Central memory CD8-positive, alpha-beta T cell (primary cell): ENCODE data around the gene ADCY9.

Experiments
- ATAC-seq: fragments of 150-1000 bp; cut with Tn5 transposase; replicated peaks from 2 replicates; pipeline ENCODE4 v1.10.0; 2022; ENCODE audit warnings: mild to moderate bottlenecking, moderate FRiP score, moderate number of reproducible peaks; ENCODE audit not compliant: poor library complexity, severe bottlenecking; ENCODE audit errors: extremely low read depth
- DNase-seq, 2 donors: peaks; one replicate each; pipeline ENCODE4 v3.0.0; 2021; ENCODE audit warnings: low spot score in 2 of 2
- H3K27ac Mint-ChIP-seq: one replicate; pipeline ENCODE4 v1.8.0; 2022; ENCODE audit warnings: low read depth, mild to moderate bottlenecking, moderate library complexity, mixed read lengths
- H3K27me3 Mint-ChIP-seq: one replicate; pipeline ENCODE4 v1.8.0; 2022; ENCODE audit warnings: mixed read lengths
- H3K36me3 Mint-ChIP-seq: one replicate; pipeline ENCODE4 v1.8.0; 2022; ENCODE audit warnings: mild to moderate bottlenecking, moderate library complexity, mixed read lengths; ENCODE audit not compliant: insufficient read depth
- H3K4me1 Mint-ChIP-seq: one replicate; pipeline ENCODE4 v1.8.0; 2022; ENCODE audit warnings: mixed read lengths
- H3K4me3 Mint-ChIP-seq: one replicate; pipeline ENCODE4 v1.8.0; 2022; ENCODE audit warnings: mild to moderate bottlenecking, moderate library complexity, mixed read lengths
- H3K9me3 Mint-ChIP-seq: one replicate; pipeline ENCODE4 v1.8.0; 2022; ENCODE audit warnings: mixed read lengths

The ADCY9 gene

GRCh38 chr16:4067262-4068001 lies 48.8 kb downstream of the ADCY9 start:
- Mint-ChIP-seq H3K9me3 (no peaks in the 10 kb centered on the region), H3K4me1 (peaks cover 13% of the 10 kb centered on the region), H3K27ac (no peak overlapping the region), H3K36me3 (peaks cover 4% of the 10 kb centered on the region), H3K4me3 (no peak overlapping the region), H3K27me3 (no peaks in the 10 kb centered on the region)
- ATAC-seq (no peak), DNase-seq (no peak)

GRCh38 chr16:4064950-4065352 lies 51.3 kb downstream of the ADCY9 start:
- peak in 1 of 2 donors; percentile 19 for DNase-seq

GRCh38 chr16:4062212-4062802 lies 53.9 kb downstream of the ADCY9 start:
- H3K4me3 Mint-ChIP-seq = no peak overlapping the region
- H3K27ac Mint-ChIP-seq = no peak overlapping the region
- peaks cover 4% of the 10 kb centered on the region for H3K36me3 Mint-ChIP-seq
- peaks cover 6% of the 10 kb centered on the region for H3K9me3 Mint-ChIP-seq
- no peak for ATAC-seq
- DNase-seq = no peak
- H3K4me1 Mint-ChIP-seq = peaks cover 46% of the 10 kb centered on the region
- H3K27me3 Mint-ChIP-seq = no peaks in the 10 kb centered on the region

More at GRCh38 chr16:4064950-4065352, 51.3 kb downstream of the ADCY9 start:
- peak overlapping the region; percentile 70 for H3K27ac Mint-ChIP-seq
- H3K27me3 Mint-ChIP-seq = no peaks in the 10 kb centered on the region
- peaks cover 4% of the 10 kb centered on the region for H3K36me3 Mint-ChIP-seq
- H3K4me3 Mint-ChIP-seq = peak overlapping the region; percentile 74
- peaks cover 25% of the 10 kb centered on the region for H3K4me1 Mint-ChIP-seq
- H3K9me3 Mint-ChIP-seq = peaks cover 6% of the 10 kb centered on the region
- peak; percentile 93 for ATAC-seq

GRCh38 chr16:4060823-4061222 lies 55.4 kb downstream of the ADCY9 start:
- Mint-ChIP-seq H3K36me3 (peaks cover 4% of the 10 kb centered on the region), H3K27me3 (no peaks in the 10 kb centered on the region), H3K4me3 (no peak overlapping the region), H3K4me1 (peaks cover 42% of the 10 kb centered on the region), H3K9me3 (peaks cover 6% of the 10 kb centered on the region), H3K27ac (peak overlapping the region; percentile 93)
- ATAC-seq (no peak), DNase-seq (no peak)

GRCh38 chr16:4060009-4060408 lies 56.2 kb downstream of the ADCY9 start:
- Mint-ChIP-seq H3K9me3 (peaks cover 6% of the 10 kb centered on the region), H3K27me3 (no peaks in the 10 kb centered on the region), H3K36me3 (peaks cover under 1% of the 10 kb centered on the region), H3K4me1 (peaks cover 38% of the 10 kb centered on the region), H3K4me3 (peak overlapping the region; percentile 57), H3K27ac (peak overlapping the region; percentile 93)
- ATAC-seq (peak; percentile 87), DNase-seq (peak in 1 of 2 donors; percentile 22)

- H3K36me3 Mint-ChIP-seq = no peaks in the 10 kb centered on the region
Measured at GRCh38 chr16:4058386-4058785, 57.9 kb downstream of the ADCY9 start.

GRCh38 chr16:4057439-4057877 lies 58.8 kb downstream of the ADCY9 start:
- no peak overlapping the region for H3K4me3 Mint-ChIP-seq
- no peaks in the 10 kb centered on the region for H3K27me3 Mint-ChIP-seq
- ATAC-seq = no peak
- H3K36me3 Mint-ChIP-seq = no peaks in the 10 kb centered on the region
- peaks cover 6% of the 10 kb centered on the region for H3K9me3 Mint-ChIP-seq
- DNase-seq = no peak
- peak overlapping the region; percentile 79 for H3K27ac Mint-ChIP-seq
- H3K4me1 Mint-ChIP-seq = peaks cover 49% of the 10 kb centered on the region

More at GRCh38 chr16:4058386-4058785, 57.9 kb downstream of the ADCY9 start:
- peaks cover 6% of the 10 kb centered on the region for H3K9me3 Mint-ChIP-seq
- no peaks in the 10 kb centered on the region for H3K27me3 Mint-ChIP-seq
- DNase-seq (no peak), ATAC-seq (no peak)
- no peak overlapping the region for H3K4me3 Mint-ChIP-seq
- peak overlapping the region; percentile 93 for H3K27ac Mint-ChIP-seq
- peaks cover 41% of the 10 kb centered on the region for H3K4me1 Mint-ChIP-seq

- ATAC-seq (no peak), DNase-seq (no peak)
- no peak overlapping the region for H3K27ac Mint-ChIP-seq
- H3K4me3 Mint-ChIP-seq = no peak overlapping the region
- H3K36me3 Mint-ChIP-seq = no peaks in the 10 kb centered on the region
- H3K9me3 Mint-ChIP-seq = peaks cover 6% of the 10 kb centered on the region
- no peaks in the 10 kb centered on the region for H3K27me3 Mint-ChIP-seq
- peaks cover 50% of the 10 kb centered on the region for H3K4me1 Mint-ChIP-seq
Measured at GRCh38 chr16:4056161-4057105, 59.8 kb downstream of the ADCY9 start.

- Mint-ChIP-seq H3K9me3 (peaks cover 1% of the 10 kb centered on the region), H3K27ac (no peak overlapping the region), H3K27me3 (no peaks in the 10 kb centered on the region), H3K36me3 (no peaks in the 10 kb centered on the region), H3K4me3 (no peak overlapping the region), H3K4me1 (peaks cover 43% of the 10 kb centered on the region)
- ATAC-seq (no peak), DNase-seq (no peak)
Measured at GRCh38 chr16:4055748-4056147, 60.5 kb downstream of the ADCY9 start.

- Mint-ChIP-seq H3K4me3 (no peak overlapping the region), H3K27ac (no peak overlapping the region), H3K4me1 (peaks cover 30% of the 10 kb centered on the region), H3K9me3 (no peaks in the 10 kb centered on the region), H3K27me3 (no peaks in the 10 kb centered on the region), H3K36me3 (no peaks in the 10 kb centered on the region)
- ATAC-seq (no peak), DNase-seq (no peak)
Measured at GRCh38 chr16:4053301-4053845, 62.9 kb downstream of the ADCY9 start.

GRCh38 chr16:4052801-4053293 lies 63.4 kb downstream of the ADCY9 start:
- no peak for DNase-seq
- Mint-ChIP-seq H3K27me3 (no peaks in the 10 kb centered on the region), H3K4me1 (peaks cover 28% of the 10 kb centered on the region), H3K27ac (no peak overlapping the region), H3K36me3 (no peaks in the 10 kb centered on the region), H3K9me3 (no peaks in the 10 kb centered on the region), H3K4me3 (no peak overlapping the region)
- ATAC-seq = no peak

- no peaks in the 10 kb centered on the region for H3K9me3 Mint-ChIP-seq
- H3K4me1 Mint-ChIP-seq = peaks cover 22% of the 10 kb centered on the region
- no peaks in the 10 kb centered on the region for H3K36me3 Mint-ChIP-seq
- H3K4me3 Mint-ChIP-seq = no peak overlapping the region
- H3K27ac Mint-ChIP-seq = no peak overlapping the region
- DNase-seq (no peak), ATAC-seq (no peak)
- no peaks in the 10 kb centered on the region for H3K27me3 Mint-ChIP-seq
Measured at GRCh38 chr16:4052096-4052495, 64.1 kb downstream of the ADCY9 start.
